Activated T-cell treated with anti-CD3 and anti-CD28 coated beads for 48 hours (primary cell): Measurements from ENCODE around the gene QARS1.
A peak's percentile ranks its signal among the peaks of the same experiment; 100 is the strongest.

Experiments used
- DNase-seq: peaks from one replicate; pipeline ENCODE4 v3.0.0-alpha.2; 2020; ENCODE audit warnings: low read depth

QARS1 gene

GRCh38 chr3:49120438-49121131 lies 16.0 kb upstream of the QARS1 start, which contains the start of gene USP19:
Gene USP19 (minus strand): TSS chr3:49120823. CDS start chr3:49119145, 1,678 bp downstream.
- peak; percentile 95 for DNase-seq

- DNase-seq: no peak
Measured at GRCh38 chr3:49120096-49120437, 15.5 kb upstream of the QARS1 start.

- no peak for DNase-seq
Measured at GRCh38 chr3:49119439-49119838, 14.9 kb upstream of the QARS1 start.

GRCh38 chr3:49119036-49119435 lies 14.5 kb upstream of the QARS1 start:
- no peak for DNase-seq

GRCh38 chr3:49112262-49112661 lies 7.7 kb upstream of the QARS1 start:
- no peak for DNase-seq

- no peak for DNase-seq
Measured at GRCh38 chr3:49111347-49111746, 6.8 kb upstream of the QARS1 start.

- DNase-seq: no peak
Measured at GRCh38 chr3:49110780-49111179, 6.2 kb upstream of the QARS1 start.

- DNase-seq: no peak
Measured at GRCh38 chr3:49108346-49108745, 3.8 kb upstream of the QARS1 start.

- no peak for DNase-seq
Measured at GRCh38 chr3:49104052-49104426, 518 bp downstream of the QARS1 start.

GRCh38 chr3:49100046-49100615 lies 4.4 kb downstream of the QARS1 start:
- no peak for DNase-seq

GRCh38 chr3:49098910-49099630 lies 5.5 kb downstream of the QARS1 start:
- DNase-seq: no peak

- no peak for DNase-seq
Measured at GRCh38 chr3:49098429-49098828, 6.1 kb downstream of the QARS1 start.

- DNase-seq: peak; percentile 91
Measured at GRCh38 chr3:49093853-49094767, 10.4 kb downstream of the QARS1 start, which contains the start of gene QRICH1. Gene QRICH1 (minus strand): TSS chr3:49094071. CDS start chr3:49077017, 17,054 bp downstream.

GRCh38 chr3:49092938-49093852 lies 11.4 kb downstream of the QARS1 start:
- DNase-seq: peak; percentile 86

- DNase-seq: no peak
Measured at GRCh38 chr3:49081429-49081828, 23.1 kb downstream of the QARS1 start.

- DNase-seq: no peak
Measured at GRCh38 chr3:49079270-49079669, 25.3 kb downstream of the QARS1 start.

- DNase-seq: no peak
Measured at GRCh38 chr3:49076646-49077045, 27.9 kb downstream of the QARS1 start.

GRCh38 chr3:49076116-49076515 lies 28.4 kb downstream of the QARS1 start:
- no peak for DNase-seq

GRCh38 chr3:49058011-49058410 lies 46.5 kb downstream of the QARS1 start:
- DNase-seq: no peak

- no peak for DNase-seq
Measured at GRCh38 chr3:49057268-49057667, 47.3 kb downstream of the QARS1 start.

GRCh38 chr3:49054344-49054862 lies 50.2 kb downstream of the QARS1 start:
- DNase-seq: no peak
